ENCODE results near the gene PHF12.

PHF12 gene

GRCh38 chr17:28970879-28971278 lies 19.6 kb upstream of the PHF12 start:
- TF ChIP-seq CTCF (IDR thresholded peaks at IDR 0.05; ENCODE audit: low read depth, low read length), result no peak
- Histone ChIP-seq H3K4me3 (ENCODE audit: low read length) (no peak overlapping the region), H3K9me3 (ENCODE audit: insufficient read depth, low read length) (no peaks in the 10 kb centered on the region), H3K4me1 (ENCODE audit: low read length) (peaks cover 10% of the 10 kb centered on the region), H3K9ac (ENCODE audit: low read length) (no peak overlapping the region), H4K20me1 (ENCODE audit: insufficient read depth, low read length) (no peaks in the 10 kb centered on the region), H3K27ac (ENCODE audit: low read length) (no peak overlapping the region), H3K4me2 (ENCODE audit: low read length) (no peak overlapping the region), H3K36me3 (replicated peaks; ENCODE audit: low read depth, low read length) (no peaks in the 10 kb centered on the region), H3K79me2 (ENCODE audit: low read length) (no peaks in the 10 kb centered on the region), H3K27me3 (ENCODE audit: low read depth, low read length) (no peaks in the 10 kb centered on the region), H2AFZ (ENCODE audit: low read depth, low read length) (no peak overlapping the region)

GRCh38 chr17:28969706-28970393 lies 18.5 kb upstream of the PHF12 start:
- TF ChIP-seq CTCF (IDR thresholded peaks at IDR 0.05; ENCODE audit: low read depth, low read length), result no peak
- no peak for TF ChIP-seq EZH2phosphoT487 (IDR thresholded peaks at IDR 0.05; ENCODE audit: low read depth)
- Histone ChIP-seq H3K4me2 (ENCODE audit: low read length) (no peak overlapping the region), H3K27me3 (ENCODE audit: low read depth, low read length) (no peaks in the 10 kb centered on the region)

GRCh38 chr17:28968914-28969295 lies 17.6 kb upstream of the PHF12 start:
- Histone ChIP-seq H3K27ac (ENCODE audit: low read length) (no peak overlapping the region), H3K4me2 (ENCODE audit: low read length) (no peak overlapping the region), H3K79me2 (ENCODE audit: low read length) (no peaks in the 10 kb centered on the region), H3K9me3 (ENCODE audit: insufficient read depth, low read length) (no peaks in the 10 kb centered on the region), H3K4me1 (ENCODE audit: low read length) (peaks cover 10% of the 10 kb centered on the region), H2AFZ (ENCODE audit: low read depth, low read length) (no peak overlapping the region), H3K36me3 (replicated peaks; ENCODE audit: low read depth, low read length) (no peaks in the 10 kb centered on the region), H3K4me3 (ENCODE audit: low read length) (no peak overlapping the region), H3K27me3 (ENCODE audit: low read depth, low read length) (peaks cover 7% of the 10 kb centered on the region), H3K9ac (ENCODE audit: low read length) (no peak overlapping the region), H4K20me1 (ENCODE audit: insufficient read depth, low read length) (no peaks in the 10 kb centered on the region)
- TF ChIP-seq EZH2phosphoT487 (IDR thresholded peaks at IDR 0.05; ENCODE audit: low read depth) (no peak), CTCF (IDR thresholded peaks at IDR 0.05; ENCODE audit: low read depth, low read length) (no peak)

More at GRCh38 chr17:28969706-28970393, 18.5 kb upstream of the PHF12 start:
- Histone ChIP-seq H3K79me2 (ENCODE audit: low read length) (no peaks in the 10 kb centered on the region), H2AFZ (ENCODE audit: low read depth, low read length) (no peak overlapping the region), H3K4me3 (ENCODE audit: low read length) (no peak overlapping the region), H3K4me1 (ENCODE audit: low read length) (peaks cover 10% of the 10 kb centered on the region), H3K36me3 (replicated peaks; ENCODE audit: low read depth, low read length) (no peaks in the 10 kb centered on the region), H3K9ac (ENCODE audit: low read length) (no peak overlapping the region), H3K9me3 (ENCODE audit: insufficient read depth, low read length) (no peaks in the 10 kb centered on the region), H3K27ac (ENCODE audit: low read length) (no peak overlapping the region), H4K20me1 (ENCODE audit: insufficient read depth, low read length) (no peaks in the 10 kb centered on the region)

- H3K4me3 ChIP-seq (ENCODE audit: low read length), result no peak overlapping the region
- H3K27ac ChIP-seq (ENCODE audit: low read length), result no peak overlapping the region
- H3K36me3 ChIP-seq (replicated peaks; ENCODE audit: low read depth, low read length), result no peaks in the 10 kb centered on the region
- no peak overlapping the region for H3K9ac ChIP-seq (ENCODE audit: low read length)
- peaks cover 10% of the 10 kb centered on the region for H3K4me1 ChIP-seq (ENCODE audit: low read length)
- H3K4me2 ChIP-seq (ENCODE audit: low read length), result no peak overlapping the region
- no peaks in the 10 kb centered on the region for H4K20me1 ChIP-seq (ENCODE audit: insufficient read depth, low read length)
- no peak overlapping the region for H2AFZ ChIP-seq (ENCODE audit: low read depth, low read length)
- no peak for TF ChIP-seq EZH2phosphoT487 (IDR thresholded peaks at IDR 0.05; ENCODE audit: low read depth)
- no peak for TF ChIP-seq CTCF (IDR thresholded peaks at IDR 0.05; ENCODE audit: low read depth, low read length)
- no peaks in the 10 kb centered on the region for H3K79me2 ChIP-seq (ENCODE audit: low read length)
- peaks cover 12% of the 10 kb centered on the region for H3K27me3 ChIP-seq (ENCODE audit: low read depth, low read length)
- H3K9me3 ChIP-seq (ENCODE audit: insufficient read depth, low read length), result no peaks in the 10 kb centered on the region
Measured at GRCh38 chr17:28968231-28968913, 17.1 kb upstream of the PHF12 start.

Data from OCI-LY3 (cell line).